HG03097 (cell line): ENCODE data around the gene CYP46A1.

Experiments used
- ATAC-seq: cut with Tn5 transposase; IDR thresholded peaks from one replicate; pipeline ENCODE4 v1.9.1; 2021; ENCODE audit not compliant: unreplicated experiment, low FRiP score

CYP46A1 gene

DNA sequence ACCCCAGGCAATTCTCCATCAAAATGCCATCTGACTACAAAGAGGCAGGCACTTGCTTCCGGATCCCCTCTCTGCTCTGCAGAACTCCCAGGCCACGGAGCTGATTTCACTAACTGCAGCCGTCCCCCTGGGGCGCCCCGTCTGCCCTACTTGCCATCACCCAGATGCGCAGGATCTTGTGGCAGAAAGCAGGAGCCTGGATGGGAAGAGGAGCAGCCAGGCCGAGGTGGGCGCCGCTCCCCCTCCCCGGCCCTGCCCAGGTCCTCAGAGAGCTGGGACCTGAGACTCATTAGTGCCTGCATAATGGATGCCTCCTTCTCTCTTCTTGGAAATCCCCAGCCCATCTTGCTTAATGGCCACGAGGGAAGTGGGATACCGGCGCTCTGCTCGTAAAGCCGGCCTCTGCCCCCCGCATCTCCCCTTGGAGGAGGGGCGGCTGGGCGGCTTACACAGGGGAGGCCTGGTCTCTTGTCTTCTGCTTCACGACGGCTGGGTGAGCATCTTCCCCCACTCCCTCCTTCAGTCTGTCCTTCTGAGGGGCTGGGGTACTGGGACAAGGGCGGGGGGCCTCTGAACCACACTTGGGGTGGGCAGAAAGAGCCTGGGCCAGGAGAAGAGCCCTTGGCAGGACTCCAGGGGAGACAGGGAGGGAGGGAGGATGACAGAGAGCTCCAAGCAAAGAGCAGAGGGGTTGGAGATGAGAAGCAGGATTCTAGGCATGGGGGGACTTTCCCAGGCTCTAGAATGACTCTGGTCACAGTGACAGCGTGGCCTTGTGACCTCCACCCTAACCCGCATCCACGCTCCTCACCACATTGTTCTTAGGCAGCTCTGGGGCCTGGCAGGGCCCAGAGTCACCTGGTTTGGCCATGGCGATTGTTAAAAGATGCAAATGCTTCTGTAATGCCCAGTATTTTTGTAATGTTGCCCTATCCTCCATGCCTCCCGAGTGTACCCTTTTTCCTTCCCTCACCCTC, 89.7 kb downstream of the CYP46A1 start:
- no peak for ATAC-seq

DNA sequence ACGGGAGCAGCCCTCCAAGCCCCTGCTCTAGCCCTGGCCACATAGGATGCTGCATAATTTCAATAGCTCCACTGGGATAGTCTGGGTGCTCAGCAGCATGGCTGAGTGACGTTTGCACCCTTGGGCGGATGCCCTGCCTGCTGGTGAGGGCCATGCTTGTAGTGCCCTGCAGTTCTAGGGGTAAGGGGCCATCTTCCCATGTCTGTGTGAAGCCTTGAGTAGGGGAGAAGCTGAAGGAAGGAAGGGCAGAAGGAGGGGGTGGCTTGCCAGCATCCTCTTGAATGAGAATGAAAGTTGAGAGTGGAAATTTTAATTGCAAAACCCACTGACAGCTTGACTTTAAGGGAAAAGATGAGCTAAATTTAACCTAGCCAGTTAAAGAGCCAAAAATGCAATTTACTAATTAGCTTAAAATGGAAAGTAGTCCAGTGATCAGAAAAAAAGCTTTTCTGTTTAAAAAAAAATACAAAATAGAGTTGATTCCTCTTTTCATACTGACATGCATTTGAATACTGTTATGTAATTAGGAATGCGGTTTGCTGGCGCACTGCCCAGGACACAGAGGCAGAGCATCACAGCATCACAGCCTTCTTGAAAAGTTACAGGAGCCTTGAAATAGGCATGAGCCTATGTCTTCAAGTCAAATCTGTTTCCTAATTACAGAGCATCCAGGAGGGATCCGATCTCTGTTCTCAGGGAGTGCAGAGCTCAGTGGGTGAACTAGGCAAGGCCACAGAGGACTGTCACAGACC, 90.6 kb downstream of the CYP46A1 start:
- ATAC-seq = no peak

DNA sequence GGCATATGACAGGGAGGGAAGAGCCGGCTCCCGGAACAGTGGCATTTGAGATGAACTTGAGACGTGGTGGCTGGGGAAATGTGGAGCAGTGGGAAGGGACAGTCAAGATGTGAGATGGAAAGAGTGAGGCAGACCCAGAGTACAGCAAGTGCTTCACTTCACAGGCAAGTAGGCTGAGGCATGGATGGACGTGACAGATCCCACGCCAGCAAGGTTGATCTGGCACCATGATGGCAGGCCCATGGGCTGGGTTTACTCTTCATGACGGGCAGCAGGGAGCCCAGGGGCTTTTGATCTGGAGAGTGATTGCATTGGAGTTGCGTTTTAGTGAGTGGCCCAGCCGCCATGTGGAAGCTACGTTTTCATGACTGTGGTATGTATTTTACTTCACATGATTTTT, 91.3 kb downstream of the CYP46A1 start:
- ATAC-seq = no peak
